HepG2 (cell line): Measurements from ENCODE around the gene TAF9B. TPM values are rescaled to one million over a fixed set of nuclear protein-coding genes. Genes with fewer than 3 reads are reported as not detected.

Source experiments
- AHR ChIP-seq: IDR thresholded peaks from 2 replicates; pipeline ENCODE4 v1.6.1; 2018; ENCODE audit warnings: missing genetic modification reagents, missing compliant biosample characterization
- ATAD3A ChIP-seq: sonication (generic); formaldehyde crosslinking; IDR thresholded peaks from 2 replicates; pipeline ENCODE4 v1.4.0; 2020; ENCODE audit warnings: missing genetic modification reagents
- ATF7 ChIP-seq, 2 experiments: fragments of 450-650 bp in 1 of 2; sonication (generic) in 1 of 2; formaldehyde crosslinking in 1 of 2; IDR thresholded peaks; 2 replicates each; pipeline versions ENCODE4 v1.4.0 to v1.6.1; 2016 to 2020; ENCODE audit warnings: antibody characterized with exemption in 1 of 2, mild to moderate bottlenecking in 1 of 2, missing genetic modification reagents in 1 of 2
- FLYWCH1 ChIP-seq: sonication (generic); formaldehyde crosslinking; IDR thresholded peaks from 2 replicates; pipeline ENCODE4 v1.8.1; 2023; ENCODE audit warnings: mild to moderate bottlenecking, missing genetic modification reagents
- HNRNPLL ChIP-seq: fragments of 200-400 bp; formaldehyde crosslinking; IDR thresholded peaks from 2 replicates; pipeline ENCODE4 v1.6.1; 2017; ENCODE audit warnings: mild to moderate bottlenecking, low read depth, low read length; ENCODE audit not compliant: poor library complexity, severe bottlenecking
- KLF11 ChIP-seq: IDR thresholded peaks from 2 replicates; pipeline ENCODE4 v1.6.1; 2016; ENCODE audit warnings: missing compliant biosample characterization
- NFKBIZ ChIP-seq: IDR thresholded peaks from 2 replicates; pipeline ENCODE4 v1.6.1; 2018; ENCODE audit warnings: missing genetic modification reagents, missing compliant biosample characterization
- NR3C1 ChIP-seq: sonication (generic); formaldehyde crosslinking; IDR thresholded peaks from 2 replicates; pipeline ENCODE4 v1.4.0; 2020; ENCODE audit warnings: missing genetic modification reagents
- SIN3B ChIP-seq: fragments of 150-350 bp; IDR thresholded peaks from 2 replicates; pipeline ENCODE4 v1.6.1; 2014; ENCODE audit warnings: low read length
- SP1 ChIP-seq, 2 experiments: fragments of 450-650 bp in 1 of 2; sonication (generic) in 1 of 2; formaldehyde crosslinking in 1 of 2; IDR thresholded peaks; 2 replicates each; pipeline versions ENCODE4 v1.4.0 to v1.6.1; 2016 to 2020; ENCODE audit warnings: missing genetic modification reagents in 1 of 2
- SUZ12 ChIP-seq: fragments of 150-350 bp; IDR thresholded peaks from 2 replicates; pipeline ENCODE4 v1.6.1; 2014; ENCODE audit warnings: low read depth, low read length
- ZMYM3 ChIP-seq: sonication (generic); formaldehyde crosslinking; IDR thresholded peaks from 2 replicates; pipeline ENCODE4 v1.5.1; 2020; ENCODE audit warnings: mild to moderate bottlenecking, missing genetic modification reagents
- ZNF225 ChIP-seq: sonication (generic); formaldehyde crosslinking; IDR thresholded peaks from 2 replicates; pipeline ENCODE4 v1.4.0; 2020; ENCODE audit warnings: mild to moderate bottlenecking, missing genetic modification reagents
- ZNF296 ChIP-seq: sonication (generic); formaldehyde crosslinking; conservative IDR thresholded peaks from 2 replicates; pipeline ENCODE4 v1.5.0; 2020; ENCODE audit warnings: mild to moderate bottlenecking, missing genetic modification reagents
- ZNF367 ChIP-seq: sonication (generic); formaldehyde crosslinking; IDR thresholded peaks from 2 replicates; pipeline ENCODE4 v1.4.0; 2020; ENCODE audit warnings: missing genetic modification reagents, borderline replicate concordance
- ZNF605 ChIP-seq: sonication (generic); formaldehyde crosslinking; IDR thresholded peaks from 2 replicates; pipeline ENCODE4 v1.8.0; 2022; ENCODE audit warnings: mild to moderate bottlenecking, missing genetic modification reagents
- polyA plus RNA-seq, 8 experiments: library from polyadenylated mRNA; depleted of rRNA in 3 of 8; stranded (reverse) in 7 of 8; unstranded in 1 of 8; fragments of >200 nt; fragmentation: Illumina TruSeq in 4 of 8; extraction: Trizol in 4 of 8; gene quantifications; 2 replicates each; pipeline versions ENCODE4 v1.2.1 to v1.2.3, GENCODE V29; 2011 to 2016; ENCODE audit warnings: low read depth in 4 of 8, missing spikeins in 1 of 8, mixed read lengths in 1 of 8; ENCODE audit not compliant: insufficient read depth in 1 of 8
- total RNA-seq, 5 experiments: library from RNA; depleted of rRNA; stranded (reverse); fragments of >200 nt; fragmentation: Illumina TruSeq; extraction: Trizol; gene quantifications; 2 replicates each; pipeline ENCODE4 v1.2.3, GENCODE V29; 2016; ENCODE audit warnings: low read depth in 1 of 5
- TF ChIP-seq, protein P1 (sequence below): sonication (generic); formaldehyde crosslinking; IDR thresholded peaks from 2 replicates; pipeline ENCODE4 v1.4.0; 2020; ENCODE audit warnings: mild to moderate bottlenecking, missing genetic modification reagents
- TF ChIP-seq, protein P2 (sequence below): sonication (generic); formaldehyde crosslinking; IDR thresholded peaks from 2 replicates; pipeline ENCODE4 v1.5.0; 2020; ENCODE audit warnings: mild to moderate bottlenecking, missing genetic modification reagents
- TF ChIP-seq, protein P3 (sequence below): sonication (generic); formaldehyde crosslinking; IDR thresholded peaks from 2 replicates; pipeline ENCODE4 v1.4.0; 2020; ENCODE audit warnings: mild to moderate bottlenecking, missing genetic modification reagents
- TF ChIP-seq, protein P4 (sequence below): IDR thresholded peaks from 2 replicates; pipeline ENCODE4 v1.6.1; 2016

Gene TAF9B
- total and polyA plus RNA-seq, 2 of the 13 experiments (the other 11 are each of a cell fraction or from before 2014, with no cell fraction given), result 10.8 to 15.2 TPM

DNA sequence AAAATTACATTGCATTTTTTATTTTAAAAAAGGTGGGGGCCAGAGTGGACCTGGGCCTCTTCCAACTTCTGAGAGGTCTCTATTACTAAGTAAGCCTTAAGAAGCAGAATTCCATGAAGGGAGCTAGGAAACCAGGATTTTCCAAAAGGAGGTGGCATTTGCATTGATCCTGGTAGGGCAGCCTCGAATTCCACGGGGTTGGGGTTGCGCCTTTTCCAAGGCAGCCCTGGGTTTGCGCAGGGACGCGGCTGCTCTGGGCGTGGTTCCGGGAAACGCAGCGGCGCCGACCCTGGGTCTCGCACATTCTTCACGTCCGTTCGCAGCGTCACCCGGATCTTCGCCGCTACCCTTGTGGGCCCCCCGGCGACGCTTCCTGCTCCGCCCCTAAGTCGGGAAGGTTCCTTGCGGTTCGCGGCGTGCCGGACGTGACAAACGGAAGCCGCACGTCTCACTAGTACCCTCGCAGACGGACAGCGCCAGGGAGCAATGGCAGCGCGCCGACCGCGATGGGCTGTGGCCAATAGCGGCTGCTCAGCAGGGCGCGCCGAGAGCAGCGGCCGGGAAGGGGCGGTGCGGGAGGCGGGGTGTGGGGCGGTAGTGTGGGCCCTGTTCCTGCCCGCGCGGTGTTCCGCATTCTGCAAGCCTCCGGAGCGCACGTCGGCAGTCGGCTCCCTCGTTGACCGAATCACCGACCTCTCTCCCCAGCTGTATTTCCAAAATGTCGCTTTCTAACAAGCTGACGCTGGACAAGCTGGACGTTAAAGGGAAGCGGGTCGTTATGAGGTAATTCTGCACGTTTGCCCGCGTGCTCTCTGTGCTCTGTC is 35.6 kb downstream of the TAF9B start, which contains the start of gene PGK1 (continued):
- no peak for TF ChIP-seq ATF7 (IDR thresholded peaks at IDR 0.05)
- 0 out of 2 replicates have a peak, but pooled peaks have one; percentile 38 for TF ChIP-seq ATF7 (CRISPR knock-in tag; IDR thresholded peaks at IDR 0.05)
- TF ChIP-seq SUZ12, result no peak
- 0 out of 2 replicates have a peak, but pooled peaks have one; percentile 1 for TF ChIP-seq KLF11
- peak; percentile 78; the same call in 1 of the 2 replicates for TF ChIP-seq NFKBIZ (CRISPR knock-in tag)
- TF ChIP-seq ZNF605 (CRISPR knock-in tag), result peak; percentile 92
- no peak for TF ChIP-seq NR3C1
- TF ChIP-seq, protein P1, sequence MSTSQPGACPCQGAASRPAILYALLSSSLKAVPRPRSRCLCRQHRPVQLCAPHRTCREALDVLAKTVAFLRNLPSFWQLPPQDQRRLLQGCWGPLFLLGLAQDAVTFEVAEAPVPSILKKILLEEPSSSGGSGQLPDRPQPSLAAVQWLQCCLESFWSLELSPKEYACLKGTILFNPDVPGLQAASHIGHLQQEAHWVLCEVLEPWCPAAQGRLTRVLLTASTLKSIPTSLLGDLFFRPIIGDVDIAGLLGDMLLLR (CRISPR knock-in tag), result no peak
- TF ChIP-seq ZNF225 (CRISPR knock-in tag), result no peak
- TF ChIP-seq, protein P2, sequence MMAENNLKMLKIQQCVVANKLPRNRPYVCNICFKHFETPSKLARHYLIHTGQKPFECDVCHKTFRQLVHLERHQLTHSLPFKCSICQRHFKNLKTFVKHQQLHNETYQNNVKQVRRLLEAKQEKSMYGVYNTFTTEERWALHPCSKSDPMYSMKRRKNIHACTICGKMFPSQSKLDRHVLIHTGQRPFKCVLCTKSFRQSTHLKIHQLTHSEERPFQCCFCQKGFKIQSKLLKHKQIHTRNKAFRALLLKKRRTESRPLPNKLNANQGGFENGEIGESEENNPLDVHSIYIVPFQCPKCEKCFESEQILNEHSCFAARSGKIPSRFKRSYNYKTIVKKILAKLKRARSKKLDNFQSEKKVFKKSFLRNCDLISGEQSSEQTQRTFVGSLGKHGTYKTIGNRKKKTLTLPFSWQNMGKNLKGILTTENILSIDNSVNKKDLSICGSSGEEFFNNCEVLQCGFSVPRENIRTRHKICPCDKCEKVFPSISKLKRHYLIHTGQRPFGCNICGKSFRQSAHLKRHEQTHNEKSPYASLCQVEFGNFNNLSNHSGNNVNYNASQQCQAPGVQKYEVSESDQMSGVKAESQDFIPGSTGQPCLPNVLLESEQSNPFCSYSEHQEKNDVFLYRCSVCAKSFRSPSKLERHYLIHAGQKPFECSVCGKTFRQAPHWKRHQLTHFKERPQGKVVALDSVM (CRISPR knock-in tag), result no peak; the same call in 1 of the 2 replicates
- TF ChIP-seq SP1 (IDR thresholded peaks at IDR 0.05), result no peak
- TF ChIP-seq SP1 (CRISPR knock-in tag; IDR thresholded peaks at IDR 0.05), result peak; percentile 74
- TF ChIP-seq AHR (CRISPR knock-in tag), result no peak
- TF ChIP-seq HNRNPLL, result peak; percentile 91
- TF ChIP-seq, protein P3, sequence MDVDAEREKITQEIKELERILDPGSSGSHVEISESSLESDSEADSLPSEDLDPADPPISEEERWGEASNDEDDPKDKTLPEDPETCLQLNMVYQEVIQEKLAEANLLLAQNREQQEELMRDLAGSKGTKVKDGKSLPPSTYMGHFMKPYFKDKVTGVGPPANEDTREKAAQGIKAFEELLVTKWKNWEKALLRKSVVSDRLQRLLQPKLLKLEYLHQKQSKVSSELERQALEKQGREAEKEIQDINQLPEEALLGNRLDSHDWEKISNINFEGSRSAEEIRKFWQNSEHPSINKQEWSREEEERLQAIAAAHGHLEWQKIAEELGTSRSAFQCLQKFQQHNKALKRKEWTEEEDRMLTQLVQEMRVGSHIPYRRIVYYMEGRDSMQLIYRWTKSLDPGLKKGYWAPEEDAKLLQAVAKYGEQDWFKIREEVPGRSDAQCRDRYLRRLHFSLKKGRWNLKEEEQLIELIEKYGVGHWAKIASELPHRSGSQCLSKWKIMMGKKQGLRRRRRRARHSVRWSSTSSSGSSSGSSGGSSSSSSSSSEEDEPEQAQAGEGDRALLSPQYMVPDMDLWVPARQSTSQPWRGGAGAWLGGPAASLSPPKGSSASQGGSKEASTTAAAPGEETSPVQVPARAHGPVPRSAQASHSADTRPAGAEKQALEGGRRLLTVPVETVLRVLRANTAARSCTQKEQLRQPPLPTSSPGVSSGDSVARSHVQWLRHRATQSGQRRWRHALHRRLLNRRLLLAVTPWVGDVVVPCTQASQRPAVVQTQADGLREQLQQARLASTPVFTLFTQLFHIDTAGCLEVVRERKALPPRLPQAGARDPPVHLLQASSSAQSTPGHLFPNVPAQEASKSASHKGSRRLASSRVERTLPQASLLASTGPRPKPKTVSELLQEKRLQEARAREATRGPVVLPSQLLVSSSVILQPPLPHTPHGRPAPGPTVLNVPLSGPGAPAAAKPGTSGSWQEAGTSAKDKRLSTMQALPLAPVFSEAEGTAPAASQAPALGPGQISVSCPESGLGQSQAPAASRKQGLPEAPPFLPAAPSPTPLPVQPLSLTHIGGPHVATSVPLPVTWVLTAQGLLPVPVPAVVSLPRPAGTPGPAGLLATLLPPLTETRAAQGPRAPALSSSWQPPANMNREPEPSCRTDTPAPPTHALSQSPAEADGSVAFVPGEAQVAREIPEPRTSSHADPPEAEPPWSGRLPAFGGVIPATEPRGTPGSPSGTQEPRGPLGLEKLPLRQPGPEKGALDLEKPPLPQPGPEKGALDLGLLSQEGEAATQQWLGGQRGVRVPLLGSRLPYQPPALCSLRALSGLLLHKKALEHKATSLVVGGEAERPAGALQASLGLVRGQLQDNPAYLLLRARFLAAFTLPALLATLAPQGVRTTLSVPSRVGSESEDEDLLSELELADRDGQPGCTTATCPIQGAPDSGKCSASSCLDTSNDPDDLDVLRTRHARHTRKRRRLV (CRISPR knock-in tag), result no peak
- no peak; the same call in 1 of the 2 replicates for TF ChIP-seq ZNF296 (CRISPR knock-in tag)
- no peak for TF ChIP-seq SIN3B
- TF ChIP-seq, protein P4, sequence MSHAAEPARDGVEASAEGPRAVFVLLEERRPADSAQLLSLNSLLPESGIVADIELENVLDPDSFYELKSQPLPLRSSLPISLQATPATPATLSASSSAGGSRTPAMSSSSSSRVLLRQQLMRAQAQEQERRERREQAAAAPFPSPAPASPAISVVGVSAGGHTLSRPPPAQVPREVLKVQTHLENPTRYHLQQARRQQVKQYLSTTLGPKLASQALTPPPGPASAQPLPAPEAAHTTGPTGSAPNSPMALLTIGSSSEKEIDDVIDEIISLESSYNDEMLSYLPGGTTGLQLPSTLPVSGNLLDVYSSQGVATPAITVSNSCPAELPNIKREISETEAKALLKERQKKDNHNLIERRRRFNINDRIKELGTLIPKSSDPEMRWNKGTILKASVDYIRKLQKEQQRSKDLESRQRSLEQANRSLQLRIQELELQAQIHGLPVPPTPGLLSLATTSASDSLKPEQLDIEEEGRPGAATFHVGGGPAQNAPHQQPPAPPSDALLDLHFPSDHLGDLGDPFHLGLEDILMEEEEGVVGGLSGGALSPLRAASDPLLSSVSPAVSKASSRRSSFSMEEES, result no peak; the same call in 1 of the 2 replicates
- no peak for TF ChIP-seq ZNF367 (CRISPR knock-in tag)
- no peak for TF ChIP-seq ATAD3A (CRISPR knock-in tag)
- no peak for TF ChIP-seq ZMYM3 (CRISPR knock-in tag)
- TF ChIP-seq FLYWCH1 (CRISPR knock-in tag), result no peak
